ENCODE results near the gene SELENOM. TPM values are rescaled to one million over a fixed set of nuclear protein-coding genes. Genes with fewer than 3 reads are reported as not detected.

SELENOM gene
- total RNA-seq, 2 donors from 2014 or later, result 453 to 1,695 TPM

- Histone ChIP-seq H3K9me3 (no peaks in the 10 kb centered on the region), H3K27me3 (replicated peaks; ENCODE audit: insufficient read depth) (no peaks in the 10 kb centered on the region), H3K4me3 (no peak overlapping the region), H3K4me1 (ENCODE audit: control insufficient read depth in 1 of 2, low read depth in 2 of 2) (peaks cover 9 to 15% of the 10 kb centered on the region in 2 donors), H3K27ac (no peak overlapping the region), H3K36me3 (no peaks in the 10 kb centered on the region)
- DNase-seq (ENCODE audit: low spot score), result no peak
- TF ChIP-seq CTCF (IDR thresholded peaks at IDR 0.05), result no peak
- no peak for ATAC-seq (ENCODE audit: insufficient number of reproducible peaks, low FRiP score, low read depth)
Observed at GRCh38 chr22:31127181-31127772, 19.9 kb upstream of the SELENOM start.

GRCh38 chr22:31126869-31127175, 19.5 kb upstream of the SELENOM start:
- Histone ChIP-seq H3K27me3 (replicated peaks; ENCODE audit: insufficient read depth) (no peaks in the 10 kb centered on the region), H3K36me3 (no peaks in the 10 kb centered on the region), H3K9me3 (no peaks in the 10 kb centered on the region), H3K4me1 (ENCODE audit: control insufficient read depth in 1 of 2, low read depth in 2 of 2) (peaks cover 11 to 19% of the 10 kb centered on the region in 2 donors), H3K4me3 (no peak overlapping the region), H3K27ac (no peak overlapping the region)
- DNase-seq (ENCODE audit: low spot score), result no peak
- TF ChIP-seq CTCF (IDR thresholded peaks at IDR 0.05), result no peak
- no peak for ATAC-seq (ENCODE audit: insufficient number of reproducible peaks, low FRiP score, low read depth)

- H3K27me3 ChIP-seq (replicated peaks; ENCODE audit: insufficient read depth), result no peaks in the 10 kb centered on the region
Observed at GRCh38 chr22:31126128-31126868, 18.9 kb upstream of the SELENOM start.

DNA sequence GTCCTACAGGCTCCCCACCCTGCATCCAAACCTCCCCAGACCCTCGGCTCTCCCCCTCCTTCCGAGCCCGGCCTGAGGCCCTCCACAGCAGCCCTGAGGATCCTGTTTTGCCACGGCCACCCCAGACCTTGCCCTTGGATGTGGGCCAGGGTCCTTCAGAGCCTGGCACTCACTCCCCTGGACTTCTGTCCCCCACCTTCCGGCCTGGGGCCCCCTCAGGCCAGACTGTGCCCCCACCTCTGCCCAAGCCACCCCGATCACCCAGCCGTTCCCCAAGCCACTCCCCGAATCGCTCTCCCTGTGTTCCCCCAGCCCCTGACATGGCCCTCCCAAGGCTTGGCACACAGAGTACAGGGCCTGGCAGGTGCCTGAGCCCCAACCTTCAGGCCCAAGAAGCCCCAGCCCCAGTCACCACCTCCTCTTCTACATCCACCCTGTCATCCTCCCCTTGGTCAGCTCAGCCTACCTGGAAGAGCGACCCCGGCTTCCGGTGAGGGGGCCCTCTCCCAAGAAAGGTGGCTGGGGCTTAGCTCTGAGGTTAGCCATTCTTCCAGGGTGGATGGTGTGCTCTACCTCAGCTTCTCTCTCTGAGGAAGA, 18.3 kb upstream of the SELENOM start:
- no peak overlapping the region for H3K4me3 ChIP-seq
- H3K27ac ChIP-seq, result no peak overlapping the region
- H3K27me3 ChIP-seq (replicated peaks; ENCODE audit: insufficient read depth), result no peaks in the 10 kb centered on the region
- peaks cover 11 to 19% of the 10 kb centered on the region in 2 donors for H3K4me1 ChIP-seq (ENCODE audit: control insufficient read depth in 1 of 2, low read depth in 2 of 2)
- DNase-seq (ENCODE audit: low spot score) (no peak), ATAC-seq (ENCODE audit: insufficient number of reproducible peaks, low FRiP score, low read depth) (no peak)
- no peaks in the 10 kb centered on the region for H3K9me3 ChIP-seq
- no peak for TF ChIP-seq CTCF (IDR thresholded peaks at IDR 0.05)
- H3K36me3 ChIP-seq, result no peaks in the 10 kb centered on the region

More at GRCh38 chr22:31126128-31126868, 18.9 kb upstream of the SELENOM start:
- no peak for TF ChIP-seq CTCF (IDR thresholded peaks at IDR 0.05)
- Histone ChIP-seq H3K9me3 (no peaks in the 10 kb centered on the region), H3K27ac (no peak overlapping the region), H3K4me1 (ENCODE audit: control insufficient read depth in 1 of 2, low read depth in 2 of 2) (peaks cover 11 to 19% of the 10 kb centered on the region in 2 donors), H3K4me3 (no peak overlapping the region), H3K36me3 (no peaks in the 10 kb centered on the region)
- ATAC-seq (ENCODE audit: insufficient number of reproducible peaks, low FRiP score, low read depth), result no peak
- no peak for DNase-seq (ENCODE audit: low spot score)

- TF ChIP-seq CTCF (IDR thresholded peaks at IDR 0.05), result no peak
- Histone ChIP-seq H3K36me3 (no peaks in the 10 kb centered on the region), H3K4me1 (ENCODE audit: control insufficient read depth in 1 of 2, low read depth in 2 of 2) (peaks cover 11 to 19% of the 10 kb centered on the region in 2 donors), H3K9me3 (no peaks in the 10 kb centered on the region), H3K27ac (no peak overlapping the region), H3K4me3 (no peak overlapping the region), H3K27me3 (replicated peaks; ENCODE audit: insufficient read depth) (no peaks in the 10 kb centered on the region)
- DNase-seq (ENCODE audit: low spot score), result no peak
- no peak for ATAC-seq (ENCODE audit: insufficient number of reproducible peaks, low FRiP score, low read depth)
Observed at GRCh38 chr22:31124811-31125465, 17.6 kb upstream of the SELENOM start.
